ENCODE data around the gene POU4F2. TPM values are rescaled to one million over a fixed set of nuclear protein-coding genes. Genes with fewer than 3 reads are reported as not detected.

POU4F2 gene
- polyA plus RNA-seq, 2 donors: not detected

- H3K27ac ChIP-seq (ENCODE audit: low read depth in 2 of 2, low read length in 1 of 2): no peak overlapping the region
- H3K27me3 ChIP-seq (ENCODE audit: control insufficient read depth in 1 of 2, insufficient read depth in 2 of 2, low read length in 2 of 2): peaks cover 0 to 32% of the 10 kb centered on the region in 2 donors
- H3K4me3 ChIP-seq (ENCODE audit: low read depth in 1 of 2, low read length in 2 of 2): no peak overlapping the region
- WGBS, 2 donors: 11 to 12% methylated on average over 46 of the region's 46 CpGs
- peaks cover 5 to 15% of the 10 kb centered on the region in 2 donors for H3K4me1 ChIP-seq (ENCODE audit: control insufficient read depth in 2 of 2, insufficient read depth in 2 of 2, low read length in 1 of 2)
- peaks cover 0 to 19% of the 10 kb centered on the region in 2 donors for H3K9me3 ChIP-seq (ENCODE audit: control insufficient read depth in 2 of 2, insufficient read depth in 1 of 2, low read depth in 1 of 2, low read length in 1 of 2)
- H3K36me3 ChIP-seq (ENCODE audit: control insufficient read depth in 2 of 2, insufficient read depth in 2 of 2, low read length in 1 of 2): no peaks in the 10 kb centered on the region
Observed at GRCh38 chr4:146640021-146640464, 1.4 kb downstream of the POU4F2 start.

- H3K4me3 ChIP-seq (ENCODE audit: low read depth in 1 of 2, low read length in 2 of 2): no peak overlapping the region
- H3K9me3 ChIP-seq (ENCODE audit: control insufficient read depth in 2 of 2, insufficient read depth in 1 of 2, low read depth in 1 of 2, low read length in 1 of 2): peaks cover 0 to 19% of the 10 kb centered on the region in 2 donors
- H3K36me3 ChIP-seq (ENCODE audit: control insufficient read depth in 2 of 2, insufficient read depth in 2 of 2, low read length in 1 of 2): no peaks in the 10 kb centered on the region
- H3K4me1 ChIP-seq (ENCODE audit: control insufficient read depth in 2 of 2, insufficient read depth in 2 of 2, low read length in 1 of 2): peaks cover 5 to 15% of the 10 kb centered on the region in 2 donors
- H3K27me3 ChIP-seq (ENCODE audit: control insufficient read depth in 1 of 2, insufficient read depth in 2 of 2, low read length in 2 of 2): peaks cover 0 to 32% of the 10 kb centered on the region in 2 donors
- 7 to 8% methylated on average over 37 of the region's 37 CpGs for WGBS, 2 donors
- no peak overlapping the region for H3K27ac ChIP-seq (ENCODE audit: low read depth in 2 of 2, low read length in 1 of 2)
Observed at GRCh38 chr4:146640465-146641061, 1.9 kb downstream of the POU4F2 start.

- WGBS, 2 donors: 6 to 15% methylated on average over 3 of the region's 3 CpGs
- peaks cover 5 to 15% of the 10 kb centered on the region in 2 donors for H3K4me1 ChIP-seq (ENCODE audit: control insufficient read depth in 2 of 2, insufficient read depth in 2 of 2, low read length in 1 of 2)
- H3K9me3 ChIP-seq (ENCODE audit: control insufficient read depth in 2 of 2, insufficient read depth in 1 of 2, low read depth in 1 of 2, low read length in 1 of 2): peaks cover 0 to 18% of the 10 kb centered on the region in 2 donors
- H3K4me3 ChIP-seq (ENCODE audit: low read depth in 1 of 2, low read length in 2 of 2): no peak overlapping the region
- H3K27me3 ChIP-seq (ENCODE audit: control insufficient read depth in 1 of 2, insufficient read depth in 2 of 2, low read length in 2 of 2): peaks cover 0 to 37% of the 10 kb centered on the region in 2 donors
- H3K27ac ChIP-seq (ENCODE audit: low read depth in 2 of 2, low read length in 1 of 2): no peak overlapping the region
- no peaks in the 10 kb centered on the region for H3K36me3 ChIP-seq (ENCODE audit: control insufficient read depth in 2 of 2, insufficient read depth in 2 of 2, low read length in 1 of 2)
Observed at GRCh38 chr4:146641762-146642161, 3.1 kb downstream of the POU4F2 start.

GRCh38 chr4:146643812-146644401 lies 5.2 kb downstream of the POU4F2 start:
- H3K4me1 ChIP-seq (ENCODE audit: control insufficient read depth in 2 of 2, insufficient read depth in 2 of 2, low read length in 1 of 2): peaks cover 2 to 7% of the 10 kb centered on the region in 2 donors
- H3K27me3 ChIP-seq (ENCODE audit: control insufficient read depth in 1 of 2, insufficient read depth in 2 of 2, low read length in 2 of 2): peaks cover 0 to 32% of the 10 kb centered on the region in 2 donors
- H3K27ac ChIP-seq (ENCODE audit: low read depth in 2 of 2, low read length in 1 of 2): no peak overlapping the region
- no peak overlapping the region for H3K4me3 ChIP-seq (ENCODE audit: low read depth in 1 of 2, low read length in 2 of 2)
- WGBS, 2 donors: 7 to 8% methylated on average over 6 of the region's 6 CpGs
- no peaks in the 10 kb centered on the region for H3K36me3 ChIP-seq (ENCODE audit: control insufficient read depth in 2 of 2, insufficient read depth in 2 of 2, low read length in 1 of 2)
- H3K9me3 ChIP-seq (ENCODE audit: control insufficient read depth in 2 of 2, insufficient read depth in 1 of 2, low read depth in 1 of 2, low read length in 1 of 2): peaks cover 0 to 8% of the 10 kb centered on the region in 2 donors

GRCh38 chr4:146645921-146646320 lies 7.2 kb downstream of the POU4F2 start:
- no peaks in the 10 kb centered on the region for H3K36me3 ChIP-seq (ENCODE audit: control insufficient read depth in 2 of 2, insufficient read depth in 2 of 2, low read length in 1 of 2)
- 3 to 4% methylated on average over 6 of the region's 6 CpGs for WGBS, 2 donors
- H3K27me3 ChIP-seq (ENCODE audit: control insufficient read depth in 1 of 2, insufficient read depth in 2 of 2, low read length in 2 of 2): peaks cover 0 to 28% of the 10 kb centered on the region in 2 donors

GRCh38 chr4:146646593-146647325 lies 8.1 kb downstream of the POU4F2 start:
- no peaks in the 10 kb centered on the region for H3K36me3 ChIP-seq (ENCODE audit: control insufficient read depth in 2 of 2, insufficient read depth in 2 of 2, low read length in 1 of 2)
- 6 to 7% methylated on average over 13 of the region's 13 CpGs for WGBS, 2 donors
- no peak overlapping the region for H3K4me3 ChIP-seq (ENCODE audit: low read depth in 1 of 2, low read length in 2 of 2)
- peaks cover 0 to 28% of the 10 kb centered on the region in 2 donors for H3K27me3 ChIP-seq (ENCODE audit: control insufficient read depth in 1 of 2, insufficient read depth in 2 of 2, low read length in 2 of 2)
- H3K4me1 ChIP-seq (ENCODE audit: control insufficient read depth in 2 of 2, insufficient read depth in 2 of 2, low read length in 1 of 2): no peaks in the 10 kb centered on the region
- no peaks in the 10 kb centered on the region for H3K9me3 ChIP-seq (ENCODE audit: control insufficient read depth in 2 of 2, insufficient read depth in 1 of 2, low read depth in 1 of 2, low read length in 1 of 2)
- H3K27ac ChIP-seq (ENCODE audit: low read depth in 2 of 2, low read length in 1 of 2): no peak overlapping the region

More at GRCh38 chr4:146645921-146646320, 7.2 kb downstream of the POU4F2 start:
- H3K4me1 ChIP-seq (ENCODE audit: control insufficient read depth in 2 of 2, insufficient read depth in 2 of 2, low read length in 1 of 2): no peaks in the 10 kb centered on the region
- H3K4me3 ChIP-seq (ENCODE audit: low read depth in 1 of 2, low read length in 2 of 2): no peak overlapping the region
- H3K9me3 ChIP-seq (ENCODE audit: control insufficient read depth in 2 of 2, insufficient read depth in 1 of 2, low read depth in 1 of 2, low read length in 1 of 2): no peaks in the 10 kb centered on the region
- no peak overlapping the region for H3K27ac ChIP-seq (ENCODE audit: low read depth in 2 of 2, low read length in 1 of 2)

- H3K4me3 ChIP-seq (ENCODE audit: low read depth in 1 of 2, low read length in 2 of 2): no peak overlapping the region
- peaks cover 0 to 29% of the 10 kb centered on the region in 2 donors for H3K27me3 ChIP-seq (ENCODE audit: control insufficient read depth in 1 of 2, insufficient read depth in 2 of 2, low read length in 2 of 2)
- 7 to 11% methylated on average over 46 of the region's 46 CpGs for WGBS, 2 donors
- no peaks in the 10 kb centered on the region for H3K9me3 ChIP-seq (ENCODE audit: control insufficient read depth in 2 of 2, insufficient read depth in 1 of 2, low read depth in 1 of 2, low read length in 1 of 2)
- H3K4me1 ChIP-seq (ENCODE audit: control insufficient read depth in 2 of 2, insufficient read depth in 2 of 2, low read length in 1 of 2): no peaks in the 10 kb centered on the region
- H3K36me3 ChIP-seq (ENCODE audit: control insufficient read depth in 2 of 2, insufficient read depth in 2 of 2, low read length in 1 of 2): no peaks in the 10 kb centered on the region
- no peak overlapping the region for H3K27ac ChIP-seq (ENCODE audit: low read depth in 2 of 2, low read length in 1 of 2)
Observed at GRCh38 chr4:146647615-146648460, 9.1 kb downstream of the POU4F2 start.

GRCh38 chr4:146648461-146648783 lies 9.7 kb downstream of the POU4F2 start:
- 5 to 9% methylated on average over 16 of the region's 16 CpGs for WGBS, 2 donors

GRCh38 chr4:146649232-146649631 lies 10.5 kb downstream of the POU4F2 start:
- Histone ChIP-seq H3K27ac (ENCODE audit: low read depth in 2 of 2, low read length in 1 of 2) (no peak overlapping the region), H3K4me3 (ENCODE audit: low read depth in 1 of 2, low read length in 2 of 2) (no peak overlapping the region), H3K9me3 (ENCODE audit: control insufficient read depth in 2 of 2, insufficient read depth in 1 of 2, low read depth in 1 of 2, low read length in 1 of 2) (no peaks in the 10 kb centered on the region), H3K4me1 (ENCODE audit: control insufficient read depth in 2 of 2, insufficient read depth in 2 of 2, low read length in 1 of 2) (no peaks in the 10 kb centered on the region), H3K27me3 (ENCODE audit: control insufficient read depth in 1 of 2, insufficient read depth in 2 of 2, low read length in 2 of 2) (peaks cover 0 to 27% of the 10 kb centered on the region in 2 donors), H3K36me3 (ENCODE audit: control insufficient read depth in 2 of 2, insufficient read depth in 2 of 2, low read length in 1 of 2) (no peaks in the 10 kb centered on the region)
- WGBS, 2 donors: 14 to 23% methylated on average over 3 of the region's 3 CpGs

More at GRCh38 chr4:146648461-146648783, 9.7 kb downstream of the POU4F2 start:
- no peaks in the 10 kb centered on the region for H3K9me3 ChIP-seq (ENCODE audit: control insufficient read depth in 2 of 2, insufficient read depth in 1 of 2, low read depth in 1 of 2, low read length in 1 of 2)
- peaks cover 0 to 26% of the 10 kb centered on the region in 2 donors for H3K27me3 ChIP-seq (ENCODE audit: control insufficient read depth in 1 of 2, insufficient read depth in 2 of 2, low read length in 2 of 2)
- H3K4me3 ChIP-seq (ENCODE audit: low read depth in 1 of 2, low read length in 2 of 2): no peak overlapping the region
- H3K27ac ChIP-seq (ENCODE audit: low read depth in 2 of 2, low read length in 1 of 2): no peak overlapping the region
- H3K4me1 ChIP-seq (ENCODE audit: control insufficient read depth in 2 of 2, insufficient read depth in 2 of 2, low read length in 1 of 2): no peaks in the 10 kb centered on the region
- no peaks in the 10 kb centered on the region for H3K36me3 ChIP-seq (ENCODE audit: control insufficient read depth in 2 of 2, insufficient read depth in 2 of 2, low read length in 1 of 2)
